NOMO-1 treated with DMSO at 0.1 percent for 48 hours (cell line): ENCODE data around the gene DDX28.

Source experiments
- DNase-seq: peaks from one replicate; lab custom pipeline; 2025; ENCODE audit not compliant: unreplicated experiment; lab: John Stamatoyannopoulos, UW

Gene DDX28, protein sequence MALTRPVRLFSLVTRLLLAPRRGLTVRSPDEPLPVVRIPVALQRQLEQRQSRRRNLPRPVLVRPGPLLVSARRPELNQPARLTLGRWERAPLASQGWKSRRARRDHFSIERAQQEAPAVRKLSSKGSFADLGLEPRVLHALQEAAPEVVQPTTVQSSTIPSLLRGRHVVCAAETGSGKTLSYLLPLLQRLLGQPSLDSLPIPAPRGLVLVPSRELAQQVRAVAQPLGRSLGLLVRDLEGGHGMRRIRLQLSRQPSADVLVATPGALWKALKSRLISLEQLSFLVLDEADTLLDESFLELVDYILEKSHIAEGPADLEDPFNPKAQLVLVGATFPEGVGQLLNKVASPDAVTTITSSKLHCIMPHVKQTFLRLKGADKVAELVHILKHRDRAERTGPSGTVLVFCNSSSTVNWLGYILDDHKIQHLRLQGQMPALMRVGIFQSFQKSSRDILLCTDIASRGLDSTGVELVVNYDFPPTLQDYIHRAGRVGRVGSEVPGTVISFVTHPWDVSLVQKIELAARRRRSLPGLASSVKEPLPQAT

GRCh38 chr16:68022728-68023537 lies at the start of gene DDX28, which contains the start of gene DUS2:
Gene DDX28 (minus strand): TSS chr16:68023232. CDS start chr16:68023202, 30 bp downstream.
Gene DUS2 (plus strand): TSS chr16:68023284. CDS start chr16:68038024, 14,740 bp downstream.
- DNase-seq, result peak; percentile 85

DNA sequence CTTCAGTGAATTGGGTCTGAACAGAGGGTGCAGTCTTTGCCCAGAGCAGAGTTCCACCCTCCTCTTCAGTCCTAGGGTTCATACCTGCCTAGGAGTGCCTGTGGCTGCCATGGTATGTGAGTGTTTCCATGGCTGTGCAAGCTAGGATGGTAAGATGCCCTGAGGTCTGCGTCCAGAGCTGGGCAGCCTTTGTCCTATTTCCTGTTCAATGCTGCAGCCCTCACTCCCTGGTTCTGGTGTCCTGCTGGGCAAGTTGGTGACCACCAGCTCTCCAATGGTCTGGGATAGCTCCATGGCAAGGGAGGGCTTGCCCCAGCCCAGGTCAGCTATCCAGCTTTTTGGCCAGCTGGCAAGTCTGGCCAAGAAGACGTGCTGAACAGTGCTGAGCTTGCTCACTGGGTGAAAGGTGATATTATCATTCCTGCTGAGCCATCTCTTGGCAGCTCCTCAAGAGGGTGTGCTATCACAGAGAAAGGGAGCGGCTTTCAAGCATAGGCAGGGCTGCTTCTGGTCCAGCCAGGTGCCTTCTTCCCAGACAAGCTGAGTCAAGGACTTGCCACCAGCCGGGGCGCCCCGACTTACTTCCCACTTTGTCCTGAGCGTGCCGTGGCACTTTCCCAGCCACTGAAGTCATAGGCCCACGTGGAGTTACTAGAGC lies 49.1 kb upstream of the DDX28 start:
- DNase-seq, result no peak

- DNase-seq, result no peak
These were observed 48.5 kb upstream of the DDX28 start for GRCh38 chr16:68071518-68071901.

- DNase-seq, result no peak
These were observed 47.9 kb upstream of the DDX28 start for GRCh38 chr16:68070806-68071517.

DNA sequence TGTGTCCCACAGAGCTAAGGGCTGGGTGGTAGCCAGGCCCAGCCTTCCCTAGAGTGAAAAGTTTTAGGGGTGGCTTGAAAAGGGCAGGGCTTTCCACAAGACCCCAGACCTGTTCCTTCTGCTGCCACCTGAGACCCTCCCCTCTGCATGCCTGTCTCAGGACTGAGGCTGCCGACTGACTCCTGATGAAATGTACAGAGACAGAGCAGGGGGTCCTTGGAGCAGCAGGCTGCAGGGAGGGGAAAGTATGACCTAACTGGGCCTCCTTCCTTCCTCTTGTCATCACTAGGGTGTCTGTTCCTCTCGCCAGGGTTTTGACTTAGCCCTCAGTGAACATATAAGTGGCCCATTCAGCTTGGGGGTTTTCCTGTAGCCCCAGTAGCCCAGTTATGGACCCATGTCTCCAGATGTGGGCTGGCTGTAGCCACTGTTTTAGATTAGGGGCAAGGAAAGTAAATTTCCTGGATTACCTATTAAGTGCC lies 47.3 kb upstream of the DDX28 start:
- no peak for DNase-seq

DNA sequence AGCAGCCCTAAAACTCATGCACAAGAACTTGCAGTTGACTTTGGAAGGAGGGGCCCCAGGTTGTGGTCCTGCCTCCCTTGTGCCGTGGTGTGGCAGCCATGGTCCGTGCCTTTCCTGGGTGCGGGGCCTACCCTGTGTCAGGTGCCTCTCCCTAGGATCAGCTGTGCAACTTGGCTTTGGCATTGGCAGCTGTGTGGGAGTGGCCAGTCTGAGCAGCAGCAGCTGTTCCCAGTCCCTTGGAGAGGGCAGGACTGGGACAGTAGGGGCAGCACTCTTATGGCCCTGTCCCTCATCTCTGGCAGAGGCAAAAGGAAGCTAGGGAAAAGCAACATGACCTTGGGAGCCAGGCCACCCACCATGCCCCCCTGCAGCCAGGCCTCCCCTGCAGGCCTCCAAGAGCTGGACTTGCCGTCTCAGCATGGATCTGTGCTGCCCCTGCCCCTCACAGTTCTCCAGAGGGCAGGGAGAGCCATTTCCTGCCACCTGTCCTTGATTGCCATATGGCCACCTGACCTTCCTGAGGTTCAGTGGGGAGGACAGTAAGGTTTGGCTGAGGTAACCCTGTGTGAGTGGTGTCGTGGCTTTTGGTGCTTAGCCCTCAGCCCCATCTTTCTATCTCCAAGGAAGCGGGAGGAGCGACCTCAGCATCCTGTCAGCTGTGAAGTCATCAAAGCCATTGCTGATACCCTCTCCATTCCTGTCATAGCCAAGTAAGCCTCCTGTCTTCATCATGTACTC lies 46.6 kb upstream of the DDX28 start:
- no peak for DNase-seq

DNA sequence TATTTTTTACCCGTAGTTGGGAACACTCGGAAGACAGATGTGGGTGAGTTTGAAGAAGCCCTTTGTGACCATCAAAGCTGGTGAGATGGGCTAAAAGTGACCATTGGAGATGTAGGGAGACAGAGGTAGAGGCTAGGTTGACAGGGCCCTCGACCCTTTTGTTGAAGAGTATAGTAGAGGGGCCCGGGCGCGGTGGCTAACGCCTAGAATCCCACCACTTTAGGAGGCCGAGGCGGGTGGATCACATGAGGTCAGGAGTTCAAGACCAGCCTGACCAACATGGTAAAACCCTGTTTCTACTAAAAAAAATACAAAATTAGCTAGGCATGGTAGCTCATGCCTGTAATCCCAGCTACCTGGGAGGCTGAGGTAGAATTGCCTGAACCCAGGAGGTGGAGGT lies 45.9 kb upstream of the DDX28 start:
- no peak for DNase-seq

DNA sequence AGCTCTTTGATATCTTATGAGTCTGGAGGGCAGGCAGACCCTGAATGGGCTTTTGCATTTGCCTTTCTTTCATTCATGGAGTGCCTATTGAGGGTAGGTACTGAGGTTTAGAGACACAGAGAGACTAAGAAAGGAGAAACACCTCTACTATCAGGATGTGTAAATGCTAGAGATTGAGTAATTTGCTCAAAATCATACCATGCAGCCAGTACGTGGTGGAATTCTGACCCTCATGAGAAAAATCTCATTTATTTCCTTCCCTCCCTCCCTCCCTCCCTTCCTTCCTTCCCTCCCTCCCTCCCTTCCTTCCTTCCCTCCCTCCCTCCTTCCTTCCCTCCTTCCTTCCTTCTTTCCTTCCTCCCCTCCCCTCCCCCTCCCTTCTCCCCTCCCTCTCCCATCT lies 43.7 kb upstream of the DDX28 start:
- DNase-seq, result no peak

- no peak for DNase-seq
These were observed 42.8 kb upstream of the DDX28 start for GRCh38 chr16:68065716-68066305.

DNA sequence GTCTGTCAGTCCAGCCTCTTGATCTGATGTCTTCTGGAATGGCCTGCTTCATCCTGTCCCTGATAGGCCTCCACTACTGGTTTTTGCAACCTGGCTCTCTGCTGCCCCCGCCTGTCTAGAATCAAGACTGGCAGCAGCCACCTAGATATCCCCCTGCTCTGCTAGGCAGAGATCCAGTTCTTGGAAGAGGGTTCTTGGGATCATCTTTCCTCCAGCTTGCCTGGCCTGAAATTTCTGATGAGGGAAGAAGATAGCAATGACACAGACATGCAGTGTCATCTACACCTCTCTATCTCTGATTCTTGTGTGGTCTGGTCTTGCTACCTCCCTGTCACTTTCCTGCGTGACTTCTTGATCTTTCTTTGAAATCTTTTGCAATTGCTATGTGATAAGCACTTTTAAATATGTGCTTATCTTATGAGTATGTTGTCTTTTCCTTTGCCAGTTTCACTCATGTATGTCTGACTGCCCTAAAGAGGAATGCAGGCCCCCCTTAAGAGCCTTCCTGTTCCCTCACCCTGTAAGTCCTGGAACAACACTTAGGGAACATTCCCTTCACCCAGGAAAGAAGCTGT lies 41.8 kb upstream of the DDX28 start:
- peak; percentile 71 for DNase-seq

DNA sequence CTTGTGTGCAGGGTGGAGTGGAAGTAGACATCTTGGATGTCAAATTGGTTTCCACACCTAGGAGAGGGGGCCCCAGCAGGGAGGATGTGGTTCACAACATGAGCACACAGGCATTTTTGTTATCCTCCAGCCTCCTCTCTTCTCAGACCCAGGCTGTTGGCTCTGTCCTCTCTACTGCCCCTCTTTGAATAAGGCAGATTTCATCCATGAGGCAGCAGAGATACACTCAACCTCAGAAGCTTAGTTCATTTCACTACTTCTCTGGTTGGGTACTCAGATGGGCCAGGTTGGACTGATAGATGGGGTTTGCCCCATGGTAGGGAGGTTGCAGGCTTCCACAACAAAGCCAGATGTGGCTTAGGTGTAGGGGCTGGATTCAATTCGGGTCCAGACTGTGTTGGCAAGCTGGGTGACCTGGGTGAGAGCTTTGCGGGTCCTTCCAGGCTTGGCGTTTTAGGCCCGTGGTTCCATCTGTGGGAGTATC lies 39.9 kb upstream of the DDX28 start:
- DNase-seq, result no peak

- DNase-seq, result peak; percentile 54
These were observed 38.4 kb upstream of the DDX28 start for GRCh38 chr16:68061396-68061795.

DNA sequence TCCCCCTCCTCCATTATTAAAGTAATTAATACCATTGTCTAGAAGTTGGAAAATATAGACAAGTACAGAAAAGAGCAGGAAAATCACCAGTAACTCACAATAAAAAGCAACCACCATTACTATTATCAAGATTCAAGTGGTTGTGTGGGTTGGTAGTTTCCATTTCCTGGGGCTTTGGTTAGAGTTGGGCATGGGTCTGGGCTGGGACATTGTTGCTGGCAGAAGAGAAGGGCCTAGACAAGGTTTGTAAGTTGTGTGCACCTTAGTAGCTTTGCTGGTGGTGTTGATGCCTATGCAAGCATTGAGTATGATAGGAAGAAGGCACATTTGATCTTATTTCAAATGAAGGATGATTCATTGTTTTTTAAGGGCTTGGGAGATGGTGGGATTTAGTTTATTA lies 36.8 kb upstream of the DDX28 start:
- DNase-seq, result no peak

GRCh38 chr16:68055395-68055794 lies 32.4 kb upstream of the DDX28 start:
- no peak for DNase-seq

GRCh38 chr16:68049449-68049848 lies 26.4 kb upstream of the DDX28 start:
- DNase-seq, result no peak

GRCh38 chr16:68047987-68048386 lies 25.0 kb upstream of the DDX28 start:
- no peak for DNase-seq

DNA sequence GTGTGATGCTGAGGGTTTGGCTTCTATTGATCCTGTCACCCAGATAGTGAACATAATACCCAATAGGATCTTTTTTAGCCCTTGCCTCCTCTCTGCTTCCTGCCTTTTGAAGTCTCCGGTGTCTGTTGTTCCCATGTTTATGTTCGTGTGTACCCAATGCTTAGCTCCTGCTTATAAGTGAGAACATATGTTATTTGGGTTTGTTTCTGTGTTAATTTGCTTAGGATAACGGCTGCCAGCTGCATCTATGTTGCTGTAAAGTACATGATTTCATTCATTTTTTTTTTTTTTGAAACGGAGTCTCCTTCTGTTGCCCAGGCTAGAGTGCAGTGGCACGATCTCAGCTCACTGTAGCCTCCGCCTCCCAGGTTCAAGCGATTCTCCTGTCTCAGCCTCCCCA lies 23.1 kb upstream of the DDX28 start:
- DNase-seq, result no peak

DNA sequence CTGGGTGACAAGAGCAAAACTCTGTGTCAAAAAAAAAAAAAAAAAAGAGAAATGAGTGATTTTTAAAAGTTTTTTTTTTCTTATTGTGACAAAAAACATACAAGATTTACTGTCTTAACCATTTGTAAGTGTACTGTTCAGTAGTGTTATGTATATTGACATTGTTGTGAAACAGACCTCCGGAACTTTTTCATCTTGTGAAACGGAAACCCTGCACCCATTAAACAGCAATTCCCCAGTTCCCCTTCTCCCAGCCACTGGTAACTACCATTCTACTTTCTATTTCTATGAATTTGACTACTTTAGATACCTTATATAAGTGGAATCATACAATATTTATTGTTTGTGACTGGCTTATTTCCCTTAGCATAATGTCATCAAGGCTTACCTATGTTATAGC lies 18.8 kb upstream of the DDX28 start:
- peak; percentile 93 for DNase-seq
